Prostate gland (tissue), 2 donors: ENCODE data around the gene HCAR2.

Experiments
- CTCF ChIP-seq, 4 experiments: fragments of 200-600 bp in 2 of 4; fragments of 450-650 bp in 2 of 4; sonication (generic) in 2 of 4; IDR thresholded peaks; 1 replicate in 3 of 4; 2 replicates in 1 of 4; pipeline ENCODE4 v1.5.1; 2016 to 2019; ENCODE audit warnings: antibody characterized with exemption in 4 of 4, mild to moderate bottlenecking in 2 of 4, moderate library complexity in 2 of 4
- POLR2A ChIP-seq: fragments of 450-650 bp; IDR thresholded peaks from one replicate; pipeline ENCODE4 v1.6.1; 2016; ENCODE audit warnings: antibody characterized with exemption, mild to moderate bottlenecking

GRCh38 chr12:122730215-122731014 lies 27.3 kb upstream of the HCAR2 start, which contains the start of gene HCAR1:
- TF ChIP-seq POLR2A (no peak), CTCF (IDR thresholded peaks at IDR 0.05) (no peak)
